HEK293 (cell line): ENCODE results near the gene PNISR.

ENCODE experiments used
- ATF2 ChIP-seq: fragments of 450-650 bp; formaldehyde crosslinking; IDR thresholded peaks from 2 replicates; pipeline ENCODE4 v1.5.1; 2016; ENCODE audit warnings: missing biosample characterization, missing genetic modification characterization, low read depth
- GLI4 ChIP-seq: fragments of 450-650 bp; formaldehyde crosslinking; IDR thresholded peaks from 2 replicates; pipeline ENCODE4 v1.5.1; 2016; ENCODE audit warnings: missing biosample characterization, missing genetic modification characterization
- HOXD13 ChIP-seq: sonication (generic); formaldehyde crosslinking; IDR thresholded peaks from 2 replicates; pipeline ENCODE4 v1.8.0; 2022; ENCODE audit warnings: missing genetic modification reagents, borderline replicate concordance
- PRDM1 ChIP-seq: fragments of 450-650 bp; formaldehyde crosslinking; IDR thresholded peaks from 2 replicates; pipeline ENCODE4; 2016; ENCODE audit warnings: missing biosample characterization, missing genetic modification characterization
- PRDM2 ChIP-seq: fragments of 450-650 bp; formaldehyde crosslinking; IDR thresholded peaks from 2 replicates; pipeline ENCODE4 v1.5.1; 2016; ENCODE audit warnings: missing biosample characterization, missing genetic modification characterization, borderline replicate concordance
- SALL2 ChIP-seq: fragments of 450-650 bp; formaldehyde crosslinking; IDR thresholded peaks from 2 replicates; pipeline ENCODE4 v1.5.0; 2017; ENCODE audit warnings: missing biosample characterization, mild to moderate bottlenecking, missing genetic modification characterization, borderline replicate concordance
- ZBTB11 ChIP-seq: fragments of 450-650 bp; formaldehyde crosslinking; conservative IDR thresholded peaks from 2 replicates; pipeline ENCODE4 v1.5.1; 2016; ENCODE audit warnings: low read depth, missing biosample characterization, missing genetic modification characterization
- ZNF112 ChIP-seq: fragments of 450-650 bp; formaldehyde crosslinking; IDR thresholded peaks from 2 replicates; pipeline ENCODE4 v1.5.0; 2017; ENCODE audit warnings: missing biosample characterization, missing genetic modification characterization
- ZNF146 ChIP-seq: fragments of 450-650 bp; formaldehyde crosslinking; IDR thresholded peaks from 2 replicates; pipeline ENCODE4 v1.5.1; 2016; ENCODE audit warnings: missing biosample characterization, missing genetic modification characterization
- ZNF214 ChIP-seq: fragments of 450-650 bp; formaldehyde crosslinking; IDR thresholded peaks from 2 replicates; pipeline ENCODE4 v1.5.1; 2017; ENCODE audit warnings: missing biosample characterization, mild to moderate bottlenecking, missing genetic modification characterization, borderline replicate concordance
- ZNF239 ChIP-seq: fragments of 450-650 bp; formaldehyde crosslinking; IDR thresholded peaks from 2 replicates; pipeline ENCODE4 v1.5.1; 2016; ENCODE audit warnings: missing biosample characterization, missing genetic modification characterization
- ZNF324 ChIP-seq: fragments of 450-650 bp; formaldehyde crosslinking; IDR thresholded peaks from 2 replicates; pipeline ENCODE4 v1.5.1; 2016; ENCODE audit warnings: missing biosample characterization, missing genetic modification characterization
- ZNF37A ChIP-seq: fragments of 450-650 bp; IDR thresholded peaks from 2 replicates; pipeline ENCODE4 v1.5.1; 2018; ENCODE audit warnings: missing biosample characterization, missing genetic modification characterization
- ZNF510 ChIP-seq: fragments of 450-650 bp; formaldehyde crosslinking; IDR thresholded peaks from 2 replicates; pipeline ENCODE4 v1.5.1; 2018; ENCODE audit warnings: mild to moderate bottlenecking, missing genetic modification characterization, missing biosample characterization; ENCODE audit not compliant: insufficient replicate concordance
- ZNF513 ChIP-seq: fragments of 450-650 bp; IDR thresholded peaks from 2 replicates; pipeline ENCODE4 v1.5.1; 2018; ENCODE audit warnings: missing biosample characterization, missing genetic modification characterization
- ZNF521 ChIP-seq: fragments of 450-650 bp; formaldehyde crosslinking; IDR thresholded peaks from 2 replicates; pipeline ENCODE4 v1.5.1; 2017; ENCODE audit warnings: missing biosample characterization, mild to moderate bottlenecking, missing genetic modification characterization
- ZNF548 ChIP-seq: fragments of 450-650 bp; formaldehyde crosslinking; IDR thresholded peaks from 2 replicates; pipeline ENCODE4 v1.5.1; 2016; ENCODE audit warnings: missing biosample characterization, missing genetic modification characterization
- ZNF585B ChIP-seq: fragments of 450-650 bp; formaldehyde crosslinking; IDR thresholded peaks from 2 replicates; pipeline ENCODE4 v1.5.1; 2016; ENCODE audit warnings: missing biosample characterization, missing genetic modification characterization
- ZNF623 ChIP-seq: fragments of 450-650 bp; formaldehyde crosslinking; IDR thresholded peaks from 2 replicates; pipeline ENCODE4 v1.5.1; 2016; ENCODE audit warnings: missing biosample characterization, missing genetic modification characterization
- ZNF660 ChIP-seq: fragments of 450-650 bp; IDR thresholded peaks from 2 replicates; pipeline ENCODE4 v1.5.1; 2018; ENCODE audit warnings: missing biosample characterization, mild to moderate bottlenecking, missing genetic modification characterization
- ZNF704 ChIP-seq: fragments of 450-650 bp; formaldehyde crosslinking; IDR thresholded peaks from 2 replicates; pipeline ENCODE4 v1.5.1; 2016; ENCODE audit warnings: missing biosample characterization, missing genetic modification characterization
- ZNF707 ChIP-seq: fragments of 450-650 bp; formaldehyde crosslinking; IDR thresholded peaks from 2 replicates; pipeline ENCODE4 v1.5.1; 2016; ENCODE audit warnings: missing biosample characterization, missing genetic modification characterization
- ZNF776 ChIP-seq: fragments of 450-650 bp; formaldehyde crosslinking; IDR thresholded peaks from 2 replicates; pipeline ENCODE4 v1.5.0; 2017; ENCODE audit warnings: missing biosample characterization, missing genetic modification characterization, borderline replicate concordance
- ZNF837 ChIP-seq: fragments of 450-650 bp; formaldehyde crosslinking; IDR thresholded peaks from 2 replicates; pipeline ENCODE4 v1.5.1; 2016; ENCODE audit warnings: missing biosample characterization, missing genetic modification characterization
- ZSCAN5A ChIP-seq: fragments of 450-650 bp; formaldehyde crosslinking; IDR thresholded peaks from 2 replicates; pipeline ENCODE4 v1.5.1; 2016; ENCODE audit warnings: missing biosample characterization, missing genetic modification characterization

Gene PNISR

GRCh38 chr6:99425647-99426450 is 741 bp upstream of the PNISR start (continued):
- TF ChIP-seq ZBTB11 (tag by site-specific recombination): no peak
- TF ChIP-seq ZNF324 (tag by site-specific recombination): no peak
- TF ChIP-seq ZNF707 (tag by site-specific recombination): no peak
- no peak for TF ChIP-seq ZNF239 (tag by site-specific recombination)
- TF ChIP-seq ZNF37A (tag by site-specific recombination): no peak
- TF ChIP-seq ZNF837 (tag by site-specific recombination): no peak
- TF ChIP-seq ZNF513: no peak
- no peak for TF ChIP-seq ATF2
- TF ChIP-seq ZNF146: no peak
- no peak for TF ChIP-seq ZNF112 (tag by site-specific recombination)
- TF ChIP-seq PRDM2 (tag by site-specific recombination): no peak
- TF ChIP-seq ZNF704 (tag by site-specific recombination): no peak
- no peak for TF ChIP-seq ZSCAN5A (tag by site-specific recombination)
- no peak for TF ChIP-seq ZNF548 (tag by site-specific recombination)
- TF ChIP-seq ZNF623 (tag by site-specific recombination): peak; percentile 5; the same call in 1 of the 2 replicates
- no peak for TF ChIP-seq SALL2 (tag by site-specific recombination)
- no peak for TF ChIP-seq ZNF585B (tag by site-specific recombination)
- TF ChIP-seq ZNF660: peak; percentile 25; the same call in 1 of the 2 replicates
- TF ChIP-seq PRDM1 (tag by site-specific recombination): peak; percentile 93
- TF ChIP-seq ZNF776 (tag by site-specific recombination): no peak
- TF ChIP-seq ZNF214 (tag by site-specific recombination): no peak
- no peak for TF ChIP-seq ZNF510 (tag by site-specific recombination)
- no peak for TF ChIP-seq HOXD13 (CRISPR knock-in tag)
- TF ChIP-seq GLI4 (tag by site-specific recombination): no peak
- TF ChIP-seq ZNF521: no peak
